COR-L47 (cell line): ENCODE measurements around the gene SLC16A10.
"Not testable (repeated sequence)": the region's sequence is repeated elsewhere in the genome, so short reads cannot be mapped to it uniquely, and the experiment has no call there.

Experiments
- DNase-seq: peaks from one replicate; lab custom pipeline; 2025; lab: John Stamatoyannopoulos, UW

The SLC16A10 gene

DNA sequence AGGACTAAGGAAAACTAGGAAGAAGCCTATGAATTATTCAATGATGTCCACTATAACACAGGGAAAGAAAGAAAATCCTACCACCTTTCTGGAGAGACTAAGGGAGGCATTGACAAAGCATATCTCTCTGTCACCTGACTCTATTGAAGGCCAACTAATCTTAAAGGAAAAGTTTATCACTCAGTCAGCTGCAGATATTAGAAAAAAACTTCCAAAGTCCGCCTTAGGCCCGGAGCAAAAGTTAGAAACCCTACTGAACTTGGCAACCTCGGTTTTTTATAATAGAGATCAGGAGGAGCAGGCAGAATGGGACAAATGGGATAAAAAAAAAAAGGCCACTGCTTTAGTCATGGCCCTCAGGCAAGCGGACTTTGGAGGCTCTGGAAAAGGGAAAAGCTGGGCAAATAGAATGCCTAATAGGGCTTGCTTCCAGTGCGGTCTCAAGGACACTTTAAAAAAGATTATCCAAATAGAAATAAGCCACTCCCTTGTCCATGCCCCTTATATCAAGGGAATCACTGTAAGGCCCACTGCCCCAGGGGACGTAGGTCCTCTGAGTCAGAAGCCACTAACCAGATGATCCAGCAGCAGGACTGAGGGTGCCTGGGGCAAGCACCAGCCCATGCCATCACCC, 47.0 kb downstream of the SLC16A10 start:
- DNase-seq = not testable (repeated sequence)

- DNase-seq = not testable (repeated sequence)
Measured at GRCh38 chr6:111137489-111138093, 50.3 kb downstream of the SLC16A10 start.

- no peak for DNase-seq
Measured at GRCh38 chr6:111147440-111147839, 60.1 kb downstream of the SLC16A10 start.

DNA sequence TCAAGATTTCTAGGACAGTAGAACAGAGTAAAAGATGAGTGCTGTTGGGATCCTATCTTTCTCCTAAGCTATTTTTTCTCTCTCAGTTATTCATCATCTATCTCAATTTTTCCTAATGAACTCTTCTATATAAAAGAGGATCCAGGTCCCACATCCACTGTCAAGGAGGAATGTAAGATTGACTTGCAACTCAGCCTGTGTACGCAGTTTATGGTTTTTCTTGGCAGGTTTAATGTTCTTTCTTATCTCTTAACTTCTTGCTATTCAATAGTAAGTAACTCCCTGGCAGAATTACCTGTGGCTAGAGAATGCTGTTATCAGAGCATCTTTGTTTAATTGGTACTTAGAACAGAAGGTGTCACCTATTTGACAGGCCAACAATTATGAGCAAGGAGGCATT, 60.8 kb downstream of the SLC16A10 start:
- no peak for DNase-seq

GRCh38 chr6:111150577-111150976, 63.3 kb downstream of the SLC16A10 start:
- no peak for DNase-seq

DNA sequence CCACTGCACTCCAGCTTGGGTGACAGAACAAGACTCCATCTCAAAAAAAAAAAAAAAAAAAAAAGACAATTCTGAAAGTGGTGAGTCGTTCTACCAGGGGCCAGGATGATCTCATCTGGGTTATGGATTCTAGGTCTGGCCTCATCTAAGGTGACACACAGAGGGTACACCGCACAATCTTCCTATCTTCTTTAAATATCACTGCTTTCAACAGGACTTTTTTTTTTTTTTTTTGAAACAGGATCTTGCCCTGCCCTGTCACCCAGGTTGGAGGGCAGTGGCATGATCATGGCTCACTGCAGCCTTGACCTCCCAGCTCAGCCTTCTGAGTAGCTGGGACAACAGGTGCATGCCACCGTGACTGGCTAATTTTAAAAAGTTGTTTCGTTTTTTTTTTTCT, 67.7 kb downstream of the SLC16A10 start:
- DNase-seq = no peak

GRCh38 chr6:111157412-111157811, 70.1 kb downstream of the SLC16A10 start:
- DNase-seq = no peak

DNA sequence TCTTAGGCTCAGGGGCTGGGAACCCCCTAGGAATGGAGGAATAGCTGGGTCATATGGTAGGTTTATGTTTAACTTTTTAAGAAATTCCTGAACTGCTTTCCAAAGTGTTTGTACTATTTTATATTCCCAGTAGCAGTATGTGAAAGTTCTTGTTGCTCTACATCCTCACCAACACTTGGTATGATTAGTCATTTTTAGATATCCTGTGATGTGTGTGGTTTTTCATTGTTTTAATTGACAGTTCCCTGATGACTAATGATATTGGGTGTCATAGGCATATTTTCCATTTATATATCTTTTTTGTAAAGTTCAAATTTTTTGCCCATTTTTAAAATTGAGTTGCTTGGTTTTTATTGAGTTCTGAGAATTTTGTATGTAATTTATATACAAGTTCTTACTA, 72.3 kb downstream of the SLC16A10 start:
- DNase-seq = no peak

DNA sequence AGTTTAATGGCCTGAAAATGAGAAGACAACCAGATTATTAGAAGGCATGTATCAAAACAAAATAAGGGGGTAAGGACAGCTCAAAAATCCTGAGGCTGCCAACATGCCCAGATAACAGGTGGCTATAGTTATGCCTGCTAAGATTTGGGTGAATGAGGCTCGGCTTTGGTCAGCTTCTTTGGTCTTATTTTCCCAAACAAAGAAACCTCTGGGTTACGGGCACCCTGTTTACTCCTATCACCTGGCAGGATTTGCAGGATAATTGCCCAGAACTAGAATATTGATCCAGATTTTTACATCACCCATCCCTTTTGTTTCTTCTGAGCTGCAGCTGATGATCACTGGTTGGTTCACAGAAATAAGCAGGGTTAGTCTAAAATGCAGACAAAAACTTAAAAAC, 74.3 kb downstream of the SLC16A10 start:
- no peak for DNase-seq

DNA sequence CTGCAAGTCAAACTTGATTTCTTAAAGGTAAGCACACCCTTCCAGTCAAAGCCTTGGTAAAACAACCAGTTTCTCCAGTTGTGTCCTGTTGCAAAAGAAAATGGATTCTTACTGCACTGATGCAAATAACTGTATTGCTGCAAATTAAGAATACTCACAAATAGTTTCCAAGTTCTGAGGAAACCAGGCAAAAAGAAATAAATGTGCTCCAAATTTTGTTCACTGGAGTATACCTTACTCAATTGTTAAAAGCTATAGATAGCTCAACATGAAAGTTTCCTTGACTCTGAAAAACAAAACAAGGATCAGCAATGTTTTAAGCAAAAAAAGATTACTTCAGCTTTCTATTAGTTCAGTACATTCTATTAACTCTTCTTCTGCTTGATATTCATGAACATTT, 75.2 kb downstream of the SLC16A10 start:
- DNase-seq = no peak

- no peak for DNase-seq
Measured at GRCh38 chr6:111171577-111172400, 84.5 kb downstream of the SLC16A10 start.

GRCh38 chr6:111172563-111172962, 85.3 kb downstream of the SLC16A10 start:
- DNase-seq = no peak

GRCh38 chr6:111173341-111173740, 86.0 kb downstream of the SLC16A10 start:
- no peak for DNase-seq

DNA sequence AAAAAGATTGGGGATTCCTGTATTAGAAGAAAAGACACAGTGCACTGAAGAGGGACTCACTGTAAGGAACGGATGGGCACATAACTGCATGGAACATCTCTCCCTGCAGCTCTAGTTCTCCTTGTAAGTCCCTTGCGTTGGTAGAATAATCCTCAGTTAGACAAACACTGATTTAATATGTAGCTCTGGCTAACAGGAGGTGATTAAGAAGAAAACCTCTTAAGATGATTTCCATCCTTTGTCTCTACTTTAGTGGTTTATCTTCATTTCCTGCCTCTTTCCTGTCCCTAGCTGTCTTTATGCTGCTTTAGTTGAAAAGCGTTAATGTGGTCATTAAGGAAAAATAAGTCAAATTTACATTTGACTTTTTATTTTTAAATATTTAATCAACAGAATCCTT, 86.6 kb downstream of the SLC16A10 start:
- no peak for DNase-seq

- DNase-seq = no peak
Measured at GRCh38 chr6:111175109-111175508, 87.8 kb downstream of the SLC16A10 start.

GRCh38 chr6:111176038-111176759, 88.9 kb downstream of the SLC16A10 start:
- DNase-seq = no peak

DNA sequence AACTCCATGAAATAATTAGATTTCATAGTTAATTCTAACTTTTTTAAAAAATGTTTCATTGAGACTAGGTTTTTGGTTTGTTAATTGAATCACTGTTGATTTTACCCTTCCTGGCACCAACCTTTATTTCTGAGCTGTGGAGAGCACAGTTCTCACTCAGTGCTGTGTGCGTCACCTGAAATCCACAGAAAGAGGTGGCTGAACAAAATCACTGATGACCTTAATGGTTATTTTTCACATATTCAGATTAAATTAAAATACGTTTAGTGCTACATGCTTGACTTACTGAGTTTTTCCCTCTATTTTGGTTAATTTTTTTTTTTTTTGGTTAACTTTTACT, 89.4 kb downstream of the SLC16A10 start:
- no peak for DNase-seq

DNA sequence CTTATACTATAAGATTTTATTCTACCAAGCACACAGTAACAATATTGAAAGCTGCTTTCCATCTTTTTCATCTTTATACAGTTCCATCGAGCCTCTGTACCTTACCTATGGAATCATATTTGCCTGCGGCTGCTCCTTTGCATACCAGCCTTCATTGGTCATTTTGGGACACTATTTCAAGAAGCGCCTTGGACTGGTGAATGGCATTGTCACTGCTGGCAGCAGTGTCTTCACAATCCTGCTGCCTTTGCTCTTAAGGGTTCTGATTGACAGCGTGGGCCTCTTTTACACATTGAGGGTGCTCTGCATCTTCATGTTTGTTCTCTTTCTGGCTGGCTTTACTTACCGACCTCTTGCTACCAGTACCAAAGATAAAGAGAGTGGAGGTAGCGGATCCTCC, 89.8 kb downstream of the SLC16A10 start:
- no peak for DNase-seq

DNA sequence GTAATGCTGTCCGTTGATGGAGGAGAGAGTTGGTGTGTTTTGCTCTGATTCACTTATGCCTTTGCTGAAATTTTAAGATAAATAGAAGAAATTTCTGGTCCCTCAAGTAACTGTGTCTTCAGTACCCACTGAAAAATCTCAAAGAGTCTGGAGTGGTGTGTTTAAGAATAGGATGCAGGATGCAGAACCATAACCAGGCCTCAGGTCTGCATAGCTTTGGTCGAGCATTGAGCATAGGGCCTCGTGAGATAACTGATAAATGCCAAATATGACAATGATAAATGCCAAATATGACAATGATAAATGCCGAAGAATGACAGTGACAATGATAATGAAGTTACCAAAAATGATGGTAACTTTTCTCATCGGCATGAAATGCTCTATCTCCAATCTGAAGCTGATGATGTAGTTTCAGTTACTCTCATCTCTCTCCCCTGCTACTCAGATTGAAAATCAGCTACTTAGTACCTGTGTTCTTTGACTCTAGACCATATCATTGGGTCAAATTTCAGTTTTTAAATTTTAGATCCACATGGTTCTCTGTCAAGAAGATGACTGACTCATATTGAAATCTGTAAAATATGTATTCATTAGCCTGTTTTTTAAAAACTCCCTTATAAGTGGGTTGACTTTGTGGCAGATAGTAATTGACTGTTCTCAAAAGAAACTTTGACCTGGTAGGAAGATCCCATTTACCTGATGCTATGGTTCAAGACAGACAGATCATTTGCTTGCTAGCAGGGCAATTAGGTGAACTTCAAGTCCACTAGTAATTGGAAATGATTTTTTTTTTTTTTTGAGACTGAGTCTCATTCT, 96.6 kb downstream of the SLC16A10 start:
- DNase-seq = no peak

GRCh38 chr6:111184827-111185532, 97.7 kb downstream of the SLC16A10 start:
- DNase-seq = no peak

GRCh38 chr6:111185954-111186353, 98.7 kb downstream of the SLC16A10 start:
- no peak for DNase-seq
